SK-N-SH (cell line): ENCODE results near the gene XIRP2.

Source experiments
- CHD2 ChIP-seq: fragments of 150-350 bp; IDR thresholded peaks from 2 replicates; pipeline ENCODE4 v1.6.1; 2018; ENCODE audit warnings: low read length; ENCODE audit not compliant: partially characterized antibody
- JUND ChIP-seq: IDR thresholded peaks from 2 replicates; pipeline ENCODE4 v1.4.0; 2012
- MXI1 ChIP-seq: IDR thresholded peaks from 2 replicates; pipeline ENCODE4 v1.6.1; 2012; ENCODE audit warnings: mild to moderate bottlenecking, low read depth, low read length, improper control_type of control experiment
- NFIC ChIP-seq: IDR thresholded peaks from 2 replicates; pipeline ENCODE4 v1.4.0; 2012; ENCODE audit warnings: borderline replicate concordance
- NRF1 ChIP-seq: IDR thresholded peaks from 2 replicates; pipeline ENCODE4 v1.6.1; 2012; ENCODE audit warnings: low read depth, mild to moderate bottlenecking, low read length
- PBX3 ChIP-seq: IDR thresholded peaks from 2 replicates; pipeline ENCODE4; 2012
- RAD21 ChIP-seq: IDR thresholded peaks from 2 replicates; pipeline ENCODE4 v1.6.1; 2012; ENCODE audit warnings: mild to moderate bottlenecking, low read length
- RFX5 ChIP-seq: IDR thresholded peaks from 2 replicates; pipeline ENCODE4 v1.6.1; 2012; ENCODE audit warnings: mild to moderate bottlenecking, improper control_type of control experiment, low read length
- RXRA ChIP-seq: IDR thresholded peaks from 2 replicates; pipeline ENCODE4 v1.4.0; 2012; ENCODE audit warnings: low read depth, mild to moderate bottlenecking, borderline replicate concordance
- SIN3A ChIP-seq: IDR thresholded peaks from 2 replicates; pipeline ENCODE4 v1.6.1; 2012; ENCODE audit warnings: low read depth, mild to moderate bottlenecking, low read length, moderate library complexity, borderline replicate concordance
- SMC3 ChIP-seq: IDR thresholded peaks from 2 replicates; pipeline ENCODE4 v1.6.1; 2012; ENCODE audit warnings: low read depth, low read length, improper control_type of control experiment
- TCF12 ChIP-seq: IDR thresholded peaks from 2 replicates; pipeline ENCODE4 v1.4.0; 2012
- TF ChIP-seq, protein P1 (sequence below): fragments of 200-600 bp; sonication (generic); IDR thresholded peaks from 2 replicates; pipeline ENCODE4 v1.6.1; 2017; ENCODE audit warnings: antibody characterized with exemption, mild to moderate bottlenecking, moderate library complexity
- TF ChIP-seq, protein P2 (sequence below): IDR thresholded peaks from 2 replicates; pipeline ENCODE4 v1.4.0; 2012; ENCODE audit warnings: low read depth

GRCh38 chr2:166926657-166927056, 38.4 kb downstream of the XIRP2 start:
- TF ChIP-seq RAD21 (no peak), JUND (no peak), RFX5 (no peak), SMC3 (no peak), PBX3 (no peak), MXI1 (no peak), CHD2 (no peak), SIN3A (no peak), NFIC (no peak), RXRA (no peak), TCF12 (no peak), NRF1 (no peak)
- TF ChIP-seq, protein P1, sequence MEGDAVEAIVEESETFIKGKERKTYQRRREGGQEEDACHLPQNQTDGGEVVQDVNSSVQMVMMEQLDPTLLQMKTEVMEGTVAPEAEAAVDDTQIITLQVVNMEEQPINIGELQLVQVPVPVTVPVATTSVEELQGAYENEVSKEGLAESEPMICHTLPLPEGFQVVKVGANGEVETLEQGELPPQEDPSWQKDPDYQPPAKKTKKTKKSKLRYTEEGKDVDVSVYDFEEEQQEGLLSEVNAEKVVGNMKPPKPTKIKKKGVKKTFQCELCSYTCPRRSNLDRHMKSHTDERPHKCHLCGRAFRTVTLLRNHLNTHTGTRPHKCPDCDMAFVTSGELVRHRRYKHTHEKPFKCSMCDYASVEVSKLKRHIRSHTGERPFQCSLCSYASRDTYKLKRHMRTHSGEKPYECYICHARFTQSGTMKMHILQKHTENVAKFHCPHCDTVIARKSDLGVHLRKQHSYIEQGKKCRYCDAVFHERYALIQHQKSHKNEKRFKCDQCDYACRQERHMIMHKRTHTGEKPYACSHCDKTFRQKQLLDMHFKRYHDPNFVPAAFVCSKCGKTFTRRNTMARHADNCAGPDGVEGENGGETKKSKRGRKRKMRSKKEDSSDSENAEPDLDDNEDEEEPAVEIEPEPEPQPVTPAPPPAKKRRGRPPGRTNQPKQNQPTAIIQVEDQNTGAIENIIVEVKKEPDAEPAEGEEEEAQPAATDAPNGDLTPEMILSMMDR: no peak
- TF ChIP-seq, protein P2, sequence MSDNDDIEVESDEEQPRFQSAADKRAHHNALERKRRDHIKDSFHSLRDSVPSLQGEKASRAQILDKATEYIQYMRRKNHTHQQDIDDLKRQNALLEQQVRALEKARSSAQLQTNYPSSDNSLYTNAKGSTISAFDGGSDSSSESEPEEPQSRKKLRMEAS: no peak
